Progenitor cell of endocrine pancreas (in vitro differentiated cells): ENCODE measurements around the gene HSP90AA1. TPM values are rescaled to one million over a fixed set of nuclear protein-coding genes. Genes with fewer than 3 reads are reported as not detected.
"Not testable (repeated sequence)": the region's sequence is repeated elsewhere in the genome, so short reads cannot be mapped to it uniquely, and the experiment has no call there.

Experiments used
- DNase-seq: peaks from one replicate; pipeline ENCODE4 v3.0.0; 2021; ENCODE audit warnings: low spot score; ENCODE audit not compliant: unreplicated experiment
- H3K27ac Mint-ChIP-seq: 2 replicates; pipeline ENCODE4 v1.8.0; 2021; ENCODE audit warnings: mild to moderate bottlenecking, moderate library complexity, mixed read lengths
- H3K27me3 Mint-ChIP-seq: 2 replicates; pipeline ENCODE4 v1.8.0; 2021; ENCODE audit warnings: mixed read lengths
- H3K36me3 Mint-ChIP-seq: 2 replicates; pipeline ENCODE4 v1.8.0; 2022; ENCODE audit warnings: mixed read lengths; ENCODE audit not compliant: insufficient read depth
- H3K4me1 Mint-ChIP-seq: 2 replicates; pipeline ENCODE4 v1.8.0; 2021; ENCODE audit warnings: low read depth, mixed read lengths
- H3K4me3 Mint-ChIP-seq: 2 replicates; pipeline ENCODE4 v1.8.0; 2021; ENCODE audit warnings: low read depth, mild to moderate bottlenecking, moderate library complexity, mixed read lengths
- H3K9me3 Mint-ChIP-seq: 2 replicates; pipeline ENCODE4 v1.8.0; 2021; ENCODE audit warnings: low read depth, mixed read lengths
- total RNA-seq: library from RNA; stranded (reverse); gene quantifications from 2 replicates; pipeline ENCODE4 v1.2.1, GENCODE V29; 2021
- TF ChIP-seq, protein P1 (sequence below): fragments of 200-600 bp; sonication (generic); IDR thresholded peaks from one replicate; pipeline ENCODE4 v1.5.0; 2021; ENCODE audit warnings: antibody characterized with exemption, mild to moderate bottlenecking; ENCODE audit not compliant: unreplicated experiment

HSP90AA1 gene
- total RNA-seq, 1 donor from 2014 or later, result 811 TPM

- Mint-ChIP-seq H3K9me3 (no peaks in the 10 kb centered on the region), H3K27ac (peak overlapping the region; percentile 71), H3K27me3 (no peaks in the 10 kb centered on the region), H3K36me3 (peaks cover 70% of the 10 kb centered on the region), H3K4me1 (peaks cover 45% of the 10 kb centered on the region), H3K4me3 (peak overlapping the region; percentile 30)
- TF ChIP-seq, protein P1, sequence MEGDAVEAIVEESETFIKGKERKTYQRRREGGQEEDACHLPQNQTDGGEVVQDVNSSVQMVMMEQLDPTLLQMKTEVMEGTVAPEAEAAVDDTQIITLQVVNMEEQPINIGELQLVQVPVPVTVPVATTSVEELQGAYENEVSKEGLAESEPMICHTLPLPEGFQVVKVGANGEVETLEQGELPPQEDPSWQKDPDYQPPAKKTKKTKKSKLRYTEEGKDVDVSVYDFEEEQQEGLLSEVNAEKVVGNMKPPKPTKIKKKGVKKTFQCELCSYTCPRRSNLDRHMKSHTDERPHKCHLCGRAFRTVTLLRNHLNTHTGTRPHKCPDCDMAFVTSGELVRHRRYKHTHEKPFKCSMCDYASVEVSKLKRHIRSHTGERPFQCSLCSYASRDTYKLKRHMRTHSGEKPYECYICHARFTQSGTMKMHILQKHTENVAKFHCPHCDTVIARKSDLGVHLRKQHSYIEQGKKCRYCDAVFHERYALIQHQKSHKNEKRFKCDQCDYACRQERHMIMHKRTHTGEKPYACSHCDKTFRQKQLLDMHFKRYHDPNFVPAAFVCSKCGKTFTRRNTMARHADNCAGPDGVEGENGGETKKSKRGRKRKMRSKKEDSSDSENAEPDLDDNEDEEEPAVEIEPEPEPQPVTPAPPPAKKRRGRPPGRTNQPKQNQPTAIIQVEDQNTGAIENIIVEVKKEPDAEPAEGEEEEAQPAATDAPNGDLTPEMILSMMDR, result no peak
- DNase-seq, result no peak
These were observed 5.4 kb downstream of the HSP90AA1 start for GRCh38 chr14:102081231-102082080.

DNA sequence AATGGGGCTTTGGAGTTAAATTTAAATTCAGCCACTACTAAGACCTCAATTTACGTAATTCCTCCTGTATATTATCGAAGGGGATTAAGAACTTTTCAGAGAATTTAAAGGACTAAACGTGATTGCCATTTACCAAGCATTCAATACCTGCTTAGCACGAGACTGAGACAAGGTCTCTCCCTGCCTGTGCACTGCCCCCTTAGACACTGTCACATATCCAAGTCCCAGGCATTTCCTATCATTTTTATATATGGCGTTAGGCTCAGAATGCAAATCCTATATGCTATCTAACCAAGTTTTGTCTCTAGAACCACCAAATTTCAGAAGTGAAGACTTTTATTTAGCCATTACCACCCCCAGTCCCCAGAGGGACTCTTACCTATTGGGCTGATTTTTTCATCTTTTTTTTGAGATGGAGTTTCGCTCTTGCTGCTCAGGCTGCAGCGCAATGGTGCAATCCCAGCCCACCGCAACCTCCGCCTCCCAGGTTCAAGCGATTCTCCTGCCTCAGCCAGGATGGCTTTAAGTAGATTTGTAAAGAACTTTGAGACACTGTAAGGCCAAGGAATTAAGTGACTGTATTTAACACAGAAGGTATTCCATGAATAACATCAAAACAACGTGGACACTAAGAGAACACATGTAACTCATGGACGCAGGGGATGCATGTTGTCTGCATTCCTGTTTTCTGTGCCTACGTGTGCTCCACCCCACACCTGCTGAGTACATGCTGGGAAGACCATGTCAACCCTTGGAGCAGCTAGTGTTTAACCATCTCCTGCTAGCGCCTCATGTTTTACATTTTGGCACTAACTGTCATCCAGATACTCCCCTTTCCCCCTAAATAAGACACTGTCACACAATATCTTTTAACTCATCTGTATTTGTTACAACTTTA, 6.4 kb downstream of the HSP90AA1 start:
- Mint-ChIP-seq H3K4me1 (peaks cover 42% of the 10 kb centered on the region), H3K27ac (no peak overlapping the region), H3K9me3 (no peaks in the 10 kb centered on the region), H3K27me3 (no peaks in the 10 kb centered on the region), H3K36me3 (peaks cover 63% of the 10 kb centered on the region), H3K4me3 (no peak overlapping the region)
- TF ChIP-seq, protein P1, result no peak
- DNase-seq, result no peak

DNA sequence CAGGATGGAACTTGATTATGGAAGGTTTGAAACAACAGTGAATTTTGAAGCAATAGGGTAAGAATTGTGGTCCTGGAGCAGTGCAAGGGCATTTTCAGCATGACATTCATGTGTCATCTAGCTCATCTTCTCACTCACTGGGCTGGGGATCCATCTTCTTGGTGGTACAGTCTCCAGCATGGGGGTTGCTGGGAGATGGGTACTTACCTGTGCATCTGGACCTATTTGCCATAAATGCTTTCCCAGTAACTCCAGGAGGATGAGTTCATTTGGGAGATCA, 7.2 kb downstream of the HSP90AA1 start:
- Mint-ChIP-seq H3K4me1 (peaks cover 34% of the 10 kb centered on the region), H3K27me3 (no peaks in the 10 kb centered on the region), H3K27ac (peak overlapping the region; percentile 74), H3K36me3 (peaks cover 57% of the 10 kb centered on the region), H3K4me3 (no peak overlapping the region), H3K9me3 (no peaks in the 10 kb centered on the region)
- DNase-seq, result no peak
- TF ChIP-seq, protein P1, result no peak

DNA sequence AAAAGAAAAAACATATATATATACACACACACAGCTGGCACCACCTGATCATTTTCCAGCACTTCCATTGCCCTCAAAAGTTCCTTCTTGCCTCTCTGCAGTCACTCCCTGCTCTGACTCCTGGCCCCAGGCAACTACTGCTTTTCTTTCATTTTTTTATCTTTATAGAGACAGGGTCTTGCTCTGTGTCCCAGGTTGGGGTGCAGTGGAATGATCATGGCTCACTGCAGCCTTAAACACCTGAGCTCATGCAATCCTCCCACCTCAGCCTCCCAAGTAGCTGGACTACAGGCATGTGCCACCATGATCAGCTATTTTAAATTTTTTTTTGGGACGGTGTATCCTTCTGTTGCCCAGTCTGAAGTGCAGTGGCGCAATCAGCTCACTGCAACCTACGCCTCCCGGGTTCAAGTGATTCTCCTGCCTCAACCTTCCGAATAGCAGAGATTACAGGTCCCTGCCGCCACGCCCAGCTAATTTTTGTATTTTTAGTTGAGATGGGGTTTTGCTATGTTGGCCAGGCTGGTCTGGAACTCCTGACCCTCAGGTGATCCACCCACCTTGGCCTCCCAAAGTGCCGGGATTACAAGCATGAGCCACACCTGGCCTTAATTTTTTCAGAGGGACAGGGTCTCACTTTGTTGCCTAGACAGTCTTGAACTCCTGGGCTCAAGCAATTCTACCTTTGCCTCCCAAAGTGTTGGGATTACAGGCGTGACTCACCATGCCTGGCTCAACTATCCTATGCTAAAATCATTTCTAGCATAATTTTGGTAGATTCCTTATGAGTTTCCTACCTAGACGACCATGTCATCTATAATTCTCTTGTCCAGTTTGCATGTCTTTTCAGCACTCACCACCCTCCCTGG, 7.8 kb downstream of the HSP90AA1 start:
- Mint-ChIP-seq H3K4me3 (no peak overlapping the region), H3K4me1 (peaks cover 28% of the 10 kb centered on the region), H3K9me3 (peaks cover 4% of the 10 kb centered on the region), H3K27me3 (no peaks in the 10 kb centered on the region), H3K36me3 (peaks cover 56% of the 10 kb centered on the region), H3K27ac (peak overlapping the region; percentile 1)
- TF ChIP-seq, protein P1, result no peak
- DNase-seq, result no peak

- Mint-ChIP-seq H3K27ac (peak overlapping the region; percentile 72), H3K4me1 (peaks cover 22% of the 10 kb centered on the region), H3K36me3 (peaks cover 49% of the 10 kb centered on the region)
- H3K27me3 Mint-ChIP-seq, H3K9me3 Mint-ChIP-seq, DNase-seq, H3K4me3 Mint-ChIP-seq: not testable (repeated sequence)
These were observed 8.5 kb downstream of the HSP90AA1 start for GRCh38 chr14:102078361-102078791.
